ENCODE data around the gene CFAP299.
"Not testable (repeated sequence)": the region's sequence is repeated elsewhere in the genome, so short reads cannot be mapped to it uniquely, and the experiment has no call there.

Gene CFAP299

DNA sequence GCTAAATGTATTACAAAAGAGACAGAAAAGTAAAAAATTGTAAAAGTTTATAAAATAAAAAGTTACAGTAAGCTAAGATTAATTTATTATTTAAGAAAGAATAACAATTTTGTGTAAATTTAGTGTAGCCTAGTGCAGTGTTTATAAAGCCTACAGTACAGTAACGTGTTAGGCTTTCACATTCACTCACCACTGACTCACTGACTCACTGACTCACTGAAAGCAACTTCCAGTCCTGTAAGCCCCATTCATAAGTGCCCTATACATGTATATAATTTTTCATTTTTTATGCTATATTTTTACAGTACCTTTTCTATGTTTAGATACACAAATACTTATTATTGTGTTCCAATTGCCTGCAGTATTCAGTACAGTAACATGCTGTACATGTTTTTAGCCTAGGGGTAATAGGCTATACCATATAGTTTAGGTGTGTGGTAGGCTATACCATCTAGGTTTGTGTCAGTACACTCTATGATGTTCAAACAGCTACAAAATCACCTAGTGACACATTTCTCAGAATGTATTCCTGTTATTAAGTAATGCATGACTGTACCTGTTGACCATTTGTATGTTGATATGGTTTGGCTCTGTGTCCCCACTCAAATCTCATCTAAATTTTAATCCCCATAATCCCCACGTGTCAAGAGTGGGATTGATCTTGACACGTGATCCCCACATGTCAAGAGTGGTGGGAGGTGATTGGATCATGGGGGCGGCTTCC, 57.9 kb downstream of the CFAP299 start:
- no peak for DNase-seq

DNA sequence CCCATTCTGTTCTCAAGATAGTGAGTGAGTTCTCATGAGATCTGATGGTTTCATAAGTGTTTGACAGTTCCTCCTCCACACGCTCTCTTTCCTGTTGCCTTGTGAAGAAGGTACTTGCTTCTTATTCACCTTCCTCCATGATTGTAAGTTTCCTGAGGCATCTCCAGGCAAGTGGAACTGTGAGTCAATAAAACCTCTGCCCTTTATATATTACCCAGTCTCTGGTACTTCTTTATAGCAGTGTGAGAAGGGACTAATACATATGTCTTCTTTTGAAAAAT, 58.4 kb downstream of the CFAP299 start:
- DNase-seq, result no peak

DNA sequence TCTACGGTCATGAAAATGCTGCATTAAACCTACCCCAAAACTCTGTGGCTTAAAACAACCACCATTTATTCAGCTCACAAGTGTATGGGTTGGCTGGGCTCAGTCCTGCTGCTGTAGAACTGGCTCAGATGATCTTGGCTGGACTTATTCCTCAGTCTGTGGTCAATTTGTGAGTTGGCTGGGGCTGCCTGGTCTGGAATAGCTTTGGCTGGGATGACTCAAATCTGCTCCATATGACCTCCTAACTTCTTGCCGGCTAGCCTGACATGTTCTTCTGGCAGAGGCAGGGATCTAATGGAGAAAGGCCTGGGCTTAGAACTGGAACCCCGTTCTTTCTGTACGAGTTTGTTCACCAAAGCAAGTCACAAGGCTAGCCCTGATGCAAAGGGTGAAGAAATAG, 71.7 kb downstream of the CFAP299 start:
- no peak for DNase-seq

DNA sequence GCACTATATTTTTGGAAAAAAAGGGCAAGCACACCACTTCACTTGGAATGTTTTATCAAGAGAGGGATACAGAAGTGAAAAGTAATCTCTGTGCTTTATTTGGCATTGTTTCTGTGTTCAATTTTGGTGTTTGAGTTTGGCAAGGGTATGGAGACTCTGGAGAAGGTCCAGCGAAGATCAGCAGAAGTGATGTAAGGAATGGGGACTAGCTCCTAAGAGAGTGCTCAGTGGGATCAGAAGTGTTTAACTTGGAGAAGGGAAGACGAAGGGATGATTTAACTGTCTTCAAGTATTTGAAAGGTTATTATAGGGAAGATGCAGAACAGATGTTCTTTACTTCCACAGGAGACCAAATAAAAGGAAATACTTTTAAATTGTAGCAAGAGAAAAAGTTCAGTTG, 74.3 kb downstream of the CFAP299 start:
- DNase-seq, result no peak

DNA sequence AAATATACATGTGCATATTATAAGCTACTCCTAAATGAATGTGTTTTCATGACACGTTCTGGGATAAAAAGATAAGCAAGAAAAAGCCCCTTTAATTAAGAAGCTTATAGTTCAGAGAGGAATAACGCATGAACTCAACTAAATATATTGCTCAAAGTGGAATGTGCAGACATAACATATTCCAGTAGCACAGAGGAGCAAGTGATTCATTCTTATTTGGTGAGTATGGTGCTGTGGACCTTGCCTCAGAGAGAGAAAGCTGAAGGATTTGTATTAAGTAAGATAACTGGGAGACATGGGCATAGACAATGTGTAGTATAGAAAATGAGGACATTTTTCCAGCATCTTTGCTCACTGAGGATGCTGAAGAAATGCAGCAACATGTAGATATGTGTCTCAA, 76.8 kb downstream of the CFAP299 start:
- no peak for DNase-seq

DNA sequence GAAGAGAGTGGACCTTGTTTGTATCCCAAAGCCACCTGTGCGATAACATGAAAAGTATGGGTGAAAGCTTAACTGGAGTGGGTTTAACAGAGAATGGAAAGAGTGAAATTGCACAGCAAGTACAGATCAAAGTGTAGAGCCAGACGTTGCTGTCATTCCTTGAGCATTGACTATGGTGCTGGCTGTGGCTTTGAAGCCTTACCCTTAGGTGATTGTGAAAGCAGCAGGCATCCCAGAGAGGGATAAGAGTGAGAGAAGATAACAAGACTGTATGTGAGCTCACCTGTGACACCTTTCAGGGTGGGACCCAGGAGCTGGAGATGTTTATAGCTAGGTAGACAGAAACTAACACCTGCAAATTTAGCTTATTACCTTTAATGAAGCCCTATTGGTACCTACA, 77.6 kb downstream of the CFAP299 start:
- no peak for DNase-seq

DNA sequence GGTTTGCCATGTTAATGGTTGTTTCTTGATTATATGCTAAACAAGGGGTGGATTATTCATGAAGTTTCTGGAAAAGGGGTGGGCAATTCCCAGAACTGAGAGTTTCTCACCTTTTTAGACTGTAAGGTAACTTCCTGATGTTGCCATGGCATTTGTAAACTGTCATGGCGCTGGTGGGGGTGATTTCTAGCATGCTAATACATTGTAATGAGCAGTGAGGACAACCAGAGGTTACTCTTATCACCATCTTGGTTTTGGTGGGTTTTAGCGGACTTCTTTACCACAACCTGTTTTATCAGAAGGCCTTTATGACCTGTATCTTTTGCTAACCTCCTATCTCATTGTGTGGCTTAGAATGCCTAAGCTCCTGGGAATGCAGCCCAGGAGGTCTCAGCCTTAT, 81.5 kb downstream of the CFAP299 start:
- DNase-seq, result no peak

DNA sequence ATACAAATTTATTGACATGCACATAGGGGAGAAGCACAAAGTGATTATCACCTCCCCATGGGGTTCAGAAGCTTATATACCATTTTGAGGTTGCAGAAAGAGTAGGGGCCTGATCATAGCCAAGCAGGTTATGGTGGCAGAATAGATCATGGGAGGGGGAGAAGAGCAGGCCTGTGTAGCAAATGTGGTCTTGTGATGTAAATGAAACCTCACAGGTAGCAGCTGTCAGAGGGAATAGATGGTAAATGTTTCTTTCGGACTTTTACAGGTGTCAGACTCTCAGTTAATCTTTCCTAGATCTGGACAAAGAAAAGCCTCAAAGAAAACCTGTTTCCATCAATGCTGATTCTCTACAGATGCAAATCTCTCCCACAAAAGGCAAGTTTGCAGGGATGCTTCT, 84.4 kb downstream of the CFAP299 start:
- no peak for DNase-seq

DNA sequence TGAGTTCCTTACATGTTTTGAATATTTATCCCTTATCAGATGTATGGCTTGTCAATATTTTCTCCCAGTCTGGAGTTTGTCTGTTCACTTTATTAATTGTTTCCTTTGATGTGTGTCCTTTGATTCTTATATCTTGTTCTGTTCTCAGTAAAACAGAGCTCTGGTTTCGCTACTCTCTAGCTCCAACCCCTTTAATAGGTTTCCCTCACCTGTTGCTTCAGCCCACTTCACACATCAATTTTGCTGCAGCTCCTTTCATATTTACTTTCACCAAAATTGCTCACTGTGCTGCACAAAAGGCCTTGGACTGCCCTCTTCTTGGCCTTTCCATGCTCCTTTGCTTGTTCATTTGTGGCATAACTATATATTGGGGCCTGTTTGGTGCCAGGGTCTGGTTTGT, 85.1 kb downstream of the CFAP299 start:
- DNase-seq, result no peak

DNA sequence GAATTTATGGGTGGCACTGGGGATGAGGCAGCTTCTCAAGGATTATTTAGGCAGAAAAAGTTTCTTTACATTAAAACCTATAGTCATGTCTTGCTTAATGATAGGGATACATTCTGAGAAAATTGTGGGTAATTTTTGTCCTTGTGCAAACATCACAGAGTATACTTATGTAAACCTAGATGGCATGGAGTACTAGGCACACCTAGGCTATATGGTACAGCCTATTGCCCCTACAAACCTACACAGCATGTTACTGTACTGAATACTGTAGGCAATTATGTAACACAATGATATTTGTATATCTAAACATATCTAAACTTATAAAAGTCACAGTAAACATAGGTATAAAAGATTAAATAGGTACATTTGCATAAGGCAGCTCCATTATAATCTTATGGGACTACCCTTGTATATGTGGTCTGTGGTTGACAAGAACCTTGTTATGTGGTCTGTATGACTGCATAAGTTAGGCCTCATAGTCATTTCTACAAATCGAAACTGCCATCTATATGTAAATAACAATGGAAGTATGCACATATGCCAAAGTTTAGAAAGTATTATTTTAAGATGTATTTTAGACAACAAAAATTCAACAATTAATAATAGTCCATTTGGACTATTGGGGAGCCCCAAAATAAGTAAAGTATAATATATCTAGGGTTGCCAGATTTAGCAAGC, 87.3 kb downstream of the CFAP299 start:
- no peak for DNase-seq

DNA sequence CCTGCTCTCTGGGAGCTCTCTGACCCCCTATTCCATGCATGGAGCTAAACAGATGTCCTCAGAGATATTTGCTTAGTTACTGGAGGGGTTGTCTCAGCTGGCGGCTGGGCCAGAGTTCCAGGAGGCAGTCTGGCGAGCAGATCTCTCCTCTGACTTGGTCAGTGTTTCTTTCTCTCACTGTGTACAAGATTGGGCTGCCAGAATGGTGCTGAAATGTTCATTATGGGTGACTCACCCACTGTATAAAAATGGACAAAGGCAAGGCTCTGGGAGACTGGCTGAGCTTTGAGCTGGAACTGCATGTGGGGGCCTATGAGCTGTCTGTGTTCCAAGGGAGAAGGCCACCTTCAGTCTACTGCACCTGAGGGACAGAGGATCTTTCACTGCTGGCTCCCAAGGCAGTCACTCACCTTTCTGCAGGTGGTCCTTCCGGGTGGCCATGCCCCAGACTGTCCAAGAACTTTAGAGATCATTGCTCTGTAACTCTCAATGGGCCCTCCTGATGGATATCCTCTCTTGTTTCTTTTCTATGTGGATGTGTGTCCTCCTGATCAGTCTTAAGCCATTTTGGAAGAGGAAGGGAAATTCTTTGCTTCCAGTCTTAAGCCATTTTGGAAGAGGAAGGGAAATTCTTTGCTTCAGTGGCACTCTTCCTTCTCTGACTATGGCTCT, 88.2 kb downstream of the CFAP299 start:
- DNase-seq, result no peak

DNA sequence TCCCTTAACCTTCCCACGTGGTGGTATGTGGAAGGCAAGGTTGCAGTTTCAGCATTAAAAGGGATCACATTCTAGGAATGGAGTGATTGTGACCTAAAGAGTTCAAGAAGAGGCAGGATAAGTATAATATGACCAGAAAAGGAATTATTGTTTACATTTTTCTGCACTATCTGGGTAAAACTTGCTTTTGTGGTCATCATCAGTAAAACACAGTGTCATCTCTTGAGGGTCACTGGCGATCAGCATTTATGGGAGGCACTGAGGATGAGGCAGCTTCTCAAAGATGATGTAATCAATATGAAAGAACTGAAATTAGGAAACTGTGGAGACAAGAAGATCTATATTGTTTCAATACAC, 88.7 kb downstream of the CFAP299 start:
- DNase-seq, result no peak

DNA sequence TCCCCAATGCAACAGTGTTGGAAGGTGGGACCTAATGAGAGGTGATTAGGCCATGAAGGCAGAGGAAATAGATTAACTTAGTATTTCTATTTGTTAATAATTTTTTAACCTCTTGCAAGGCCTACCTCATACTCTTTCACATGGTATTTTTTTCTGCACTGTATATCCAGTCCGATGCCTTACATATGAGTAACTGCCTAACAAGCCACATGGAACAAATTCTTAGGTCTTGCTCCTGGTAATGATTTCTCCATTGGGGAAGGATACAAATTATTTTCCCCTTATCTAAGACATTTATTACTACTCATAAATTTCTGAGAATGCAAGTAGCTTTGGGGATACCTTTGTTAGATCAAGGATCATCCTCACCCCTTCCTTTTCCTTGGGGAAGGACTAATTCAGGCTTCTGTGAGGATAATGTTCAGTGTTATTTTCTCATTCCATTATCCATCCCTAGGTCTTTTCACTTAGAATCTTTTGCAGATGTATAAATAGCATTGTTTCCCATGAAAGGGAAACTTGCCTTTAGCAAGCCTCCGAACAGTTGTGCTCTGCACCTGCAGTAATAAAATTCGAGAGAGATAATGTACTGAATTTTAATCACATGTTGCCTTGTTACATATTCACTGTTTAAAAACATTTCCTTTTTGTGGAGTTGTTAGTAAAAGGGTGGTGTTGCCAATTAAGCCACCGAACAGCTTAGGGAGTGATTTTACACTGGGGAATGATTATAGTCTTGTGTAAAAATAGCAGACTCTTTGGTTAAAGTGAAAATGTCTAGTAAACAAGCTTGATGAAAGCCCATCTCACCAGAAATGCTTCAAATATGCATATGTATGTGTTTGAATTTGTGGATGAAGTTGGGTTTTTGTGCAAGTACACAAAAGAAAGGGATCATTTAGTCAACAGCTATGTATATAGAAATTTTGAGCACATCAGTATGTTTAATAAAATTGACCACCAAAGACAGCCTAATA, 89.9 kb downstream of the CFAP299 start:
- no peak for DNase-seq

DNA sequence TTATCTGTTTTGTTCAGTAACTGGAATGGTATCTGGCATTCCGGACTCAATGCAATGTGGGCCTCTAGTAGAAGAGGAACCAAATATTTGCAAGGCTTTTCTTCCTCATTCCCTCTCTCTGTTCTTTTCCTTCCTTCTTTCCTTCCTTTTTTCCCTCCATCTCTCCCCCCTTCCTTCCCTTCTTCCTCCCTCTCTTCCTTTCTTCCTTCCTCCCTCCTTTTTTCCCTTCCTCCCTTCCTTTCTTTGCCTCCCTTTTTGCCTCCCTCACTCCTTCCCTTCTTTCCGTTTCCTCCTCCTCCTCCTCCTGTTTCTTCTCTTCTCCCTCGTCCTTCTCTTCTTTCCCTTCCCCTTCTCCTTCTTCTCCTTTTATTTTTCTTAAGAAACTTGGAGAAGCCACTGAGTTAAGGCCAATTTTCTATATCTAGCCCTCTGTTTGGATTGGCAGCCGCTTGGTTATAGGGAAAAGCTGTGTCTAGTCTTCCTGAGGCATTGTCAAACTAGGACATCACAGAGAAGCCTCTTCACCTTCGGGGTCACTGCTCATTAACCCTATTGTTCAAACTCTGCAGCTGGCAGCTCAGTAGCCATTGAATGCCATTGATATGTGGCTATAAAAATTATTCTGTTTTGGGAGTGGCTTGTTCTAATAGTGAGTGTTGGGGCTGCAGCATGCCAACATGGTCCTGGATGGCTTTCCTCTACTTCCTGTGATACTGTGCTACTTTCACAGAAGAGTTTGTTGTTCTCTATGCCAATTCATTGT, 95.9 kb downstream of the CFAP299 start:
- no peak for DNase-seq

DNA sequence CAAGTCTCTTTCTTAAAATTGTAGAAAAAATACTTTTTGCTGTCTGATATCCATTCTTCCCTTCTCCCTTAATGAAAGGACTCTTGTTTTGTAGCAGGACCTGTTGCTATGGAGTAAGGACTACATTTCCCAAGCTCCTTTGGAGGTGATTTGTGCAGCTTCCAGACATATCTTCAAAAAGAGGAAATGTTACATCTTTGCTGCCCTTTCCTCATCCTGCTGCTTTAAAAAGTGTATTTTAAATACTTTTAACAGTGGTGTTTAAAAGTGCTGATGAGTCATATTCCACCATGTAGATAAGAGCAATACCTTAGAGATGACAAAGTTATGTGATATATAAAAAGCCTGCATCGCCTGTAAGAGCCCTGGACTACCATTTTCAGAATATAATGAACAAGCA, 98.7 kb downstream of the CFAP299 start:
- no peak for DNase-seq

DNA sequence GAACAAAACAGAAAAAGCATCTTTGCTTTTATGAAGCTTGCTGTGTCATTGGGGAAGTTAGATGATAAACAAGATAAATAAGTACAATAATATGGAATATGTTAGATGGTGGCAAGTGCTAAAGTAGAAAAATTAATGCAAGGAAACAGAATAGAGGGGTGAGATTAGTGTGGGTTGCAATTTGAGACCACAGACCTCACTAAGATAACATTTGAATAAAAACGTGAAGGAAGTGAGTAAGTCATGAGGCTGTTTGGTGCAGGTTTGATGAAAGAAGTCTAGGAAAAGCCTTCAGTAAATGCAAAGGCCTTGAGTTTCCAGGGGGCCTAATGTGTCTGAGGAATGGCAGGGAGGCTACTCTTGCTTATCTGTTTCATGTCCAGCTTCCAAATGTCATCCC, 102.5 kb downstream of the CFAP299 start:
- no peak for DNase-seq

DNA sequence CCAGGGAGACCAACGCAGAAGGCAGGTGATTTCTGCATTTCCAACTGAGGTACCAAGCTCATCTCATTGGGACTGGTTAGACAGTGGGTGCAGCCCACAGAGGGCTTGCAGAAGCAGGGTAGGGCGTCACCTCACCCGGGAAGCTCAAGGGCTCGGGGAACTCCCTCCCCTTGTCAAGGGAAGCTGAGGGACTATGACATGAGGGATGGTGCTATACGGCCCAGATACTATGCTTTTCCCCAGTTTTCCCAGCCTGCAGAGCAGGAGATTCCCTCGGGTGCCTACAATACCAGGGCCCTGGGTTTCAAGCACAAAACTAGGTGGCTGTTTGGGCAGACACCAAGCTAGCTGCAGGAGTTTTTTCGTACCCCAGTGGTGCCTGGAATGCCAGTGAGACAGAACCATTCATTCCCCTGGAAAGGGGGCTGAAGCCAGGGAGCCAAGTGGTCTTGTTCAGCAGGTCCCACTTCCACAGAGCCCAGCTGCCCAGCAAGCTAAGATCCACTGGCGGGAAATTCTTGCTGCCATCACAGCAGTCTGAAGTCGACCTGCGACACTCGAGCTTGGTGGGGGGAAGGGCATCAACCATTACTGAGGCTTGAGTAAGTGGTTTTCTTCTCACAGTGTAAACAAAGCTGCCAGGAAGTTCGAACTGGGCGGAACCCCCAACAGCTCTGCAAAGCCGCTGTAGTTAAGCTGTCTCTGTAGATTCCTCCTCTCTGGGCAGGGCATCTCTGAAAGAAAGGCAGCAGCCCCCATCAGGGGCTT, 103.9 kb downstream of the CFAP299 start:
- DNase-seq, result not testable (repeated sequence)

DNA sequence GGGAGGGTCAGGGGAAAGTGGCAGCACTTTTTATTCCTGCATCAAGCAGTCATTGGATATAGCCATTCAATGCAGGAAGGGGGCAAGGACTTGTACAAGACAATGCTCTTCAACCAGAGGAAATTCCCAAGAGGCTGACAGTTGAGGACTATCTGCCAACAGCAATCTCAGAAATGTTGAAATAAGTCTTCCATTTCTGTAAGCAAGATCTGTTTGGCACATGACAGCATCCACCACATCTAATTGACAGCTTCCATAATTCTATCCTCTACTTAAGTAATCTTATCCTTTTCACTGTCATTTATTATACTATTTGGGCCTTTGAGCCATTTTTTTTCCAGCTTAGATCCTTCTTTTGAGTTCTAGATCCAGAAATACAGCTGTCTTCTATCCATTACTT, 110.7 kb downstream of the CFAP299 start:
- no peak for DNase-seq

DNA sequence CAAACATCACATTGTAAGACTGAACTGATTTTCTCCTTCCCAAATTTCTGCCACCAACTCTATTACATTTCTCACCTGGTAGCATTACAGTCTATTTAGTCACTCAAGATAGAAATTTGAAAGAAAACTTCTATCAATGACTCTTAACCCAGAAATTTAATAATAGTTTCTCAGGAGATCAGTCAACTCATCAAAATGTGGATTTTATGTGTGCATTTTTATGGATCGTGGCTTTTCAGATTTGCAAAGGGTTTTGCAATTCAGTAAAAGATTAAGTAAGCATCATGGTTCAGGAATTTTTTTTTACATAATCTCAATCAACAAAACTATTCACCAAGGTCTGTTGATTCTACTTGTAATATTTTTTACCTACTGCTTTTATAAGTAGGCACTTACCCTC, 111.1 kb downstream of the CFAP299 start:
- no peak for DNase-seq

DNA sequence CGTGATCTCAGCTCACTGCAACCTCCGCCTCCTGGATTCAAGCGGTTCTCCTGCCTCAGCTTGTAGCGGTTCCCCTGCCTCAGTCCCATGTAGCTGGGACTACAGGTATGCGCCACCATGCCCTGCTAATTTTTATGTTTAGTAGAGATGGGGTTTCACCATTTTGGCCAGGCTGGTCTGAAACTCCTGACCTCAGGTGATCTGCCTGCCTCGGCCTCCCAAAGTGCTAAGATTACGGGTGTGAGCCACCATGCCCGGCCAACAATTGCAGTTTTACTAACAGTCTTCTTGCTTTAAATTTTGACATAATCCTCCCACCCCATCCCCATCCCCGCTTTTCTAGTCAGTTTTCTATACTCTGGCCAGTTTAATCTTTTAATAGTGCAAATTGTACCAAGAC, 112.0 kb downstream of the CFAP299 start:
- DNase-seq, result no peak

DNA sequence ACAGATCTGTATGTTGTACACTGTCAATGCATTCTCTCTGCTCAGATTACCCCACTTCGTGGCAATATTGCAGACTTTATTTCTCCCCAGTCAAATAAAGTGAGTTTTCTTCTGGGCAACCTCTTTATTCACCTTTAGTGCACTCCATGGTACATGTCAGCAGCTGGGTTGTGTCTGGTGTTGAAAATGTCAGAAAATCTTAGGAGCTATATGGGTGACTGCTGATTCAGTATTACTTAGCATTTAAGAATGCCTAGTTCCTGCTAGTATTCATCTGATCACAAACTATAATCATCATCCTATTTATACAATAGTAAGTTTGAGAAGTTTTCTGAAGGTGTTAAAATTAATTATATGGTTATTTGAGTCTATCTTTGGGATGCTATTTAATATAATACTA, 112.5 kb downstream of the CFAP299 start:
- no peak for DNase-seq

DNA sequence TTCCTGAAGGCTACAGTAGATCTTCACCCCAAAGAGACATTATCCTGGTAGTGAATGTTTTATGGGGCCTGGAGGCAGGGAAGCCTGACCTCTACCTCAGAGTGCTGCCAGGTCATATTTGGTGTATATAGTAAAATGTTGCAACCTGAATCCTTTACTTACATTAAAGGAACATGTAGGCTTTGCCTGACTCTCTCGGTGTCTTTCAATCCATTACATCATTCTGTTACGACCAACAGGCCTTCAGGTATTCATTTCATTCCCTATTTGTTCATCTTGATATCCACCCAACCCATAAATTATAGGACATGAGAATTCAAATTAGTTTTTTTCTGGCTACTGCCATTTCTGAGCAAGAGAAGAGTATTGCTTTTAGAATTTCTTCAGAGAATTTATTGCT, 116.5 kb downstream of the CFAP299 start:
- DNase-seq, result no peak

Measured in COR-L47 (cell line).